ENCODE data around the gene VSNL1.
"Not testable (repeated sequence)": the region's sequence is repeated elsewhere in the genome, so short reads cannot be mapped to it uniquely, and the experiment has no call there.

VSNL1 gene

GRCh38 chr2:17547237-17547636 lies 6.7 kb downstream of the VSNL1 start:
- no peak for DNase-seq (ENCODE audit: low read depth)
- no peak for TF ChIP-seq CTCF (conservative IDR thresholded peaks at IDR 0.05; ENCODE audit: control insufficient read depth, insufficient read depth, low read depth, low read length)
- H3K4me3 ChIP-seq (ENCODE audit: control insufficient read depth, low read depth, low read length): no peak overlapping the region

- no peak for TF ChIP-seq CTCF (conservative IDR thresholded peaks at IDR 0.05; ENCODE audit: control insufficient read depth, insufficient read depth, low read depth, low read length)
- H3K4me3 ChIP-seq (ENCODE audit: control insufficient read depth, low read depth, low read length): no peak overlapping the region
- DNase-seq (ENCODE audit: low read depth): no peak
Measured at GRCh38 chr2:17547737-17548136, 7.2 kb downstream of the VSNL1 start.

GRCh38 chr2:17550907-17551306 lies 10.4 kb downstream of the VSNL1 start:
- no peak overlapping the region for H3K4me3 ChIP-seq (ENCODE audit: control insufficient read depth, low read depth, low read length)
- no peak for TF ChIP-seq CTCF (conservative IDR thresholded peaks at IDR 0.05; ENCODE audit: control insufficient read depth, insufficient read depth, low read depth, low read length)
- DNase-seq (ENCODE audit: low read depth): no peak

GRCh38 chr2:17555150-17555549 lies 14.7 kb downstream of the VSNL1 start:
- no peak for TF ChIP-seq CTCF (conservative IDR thresholded peaks at IDR 0.05; ENCODE audit: control insufficient read depth, insufficient read depth, low read depth, low read length)
- no peak for DNase-seq (ENCODE audit: low read depth)
- H3K4me3 ChIP-seq (ENCODE audit: control insufficient read depth, low read depth, low read length): no peak overlapping the region

GRCh38 chr2:17557596-17557995 lies 17.1 kb downstream of the VSNL1 start:
- no peak overlapping the region for H3K4me3 ChIP-seq (ENCODE audit: control insufficient read depth, low read depth, low read length)
- no peak for TF ChIP-seq CTCF (conservative IDR thresholded peaks at IDR 0.05; ENCODE audit: control insufficient read depth, insufficient read depth, low read depth, low read length)
- DNase-seq (ENCODE audit: low read depth): no peak

- no peak overlapping the region for H3K4me3 ChIP-seq (ENCODE audit: control insufficient read depth, low read depth, low read length)
- DNase-seq (ENCODE audit: low read depth): no peak
- no peak for TF ChIP-seq CTCF (conservative IDR thresholded peaks at IDR 0.05; ENCODE audit: control insufficient read depth, insufficient read depth, low read depth, low read length)
Measured at GRCh38 chr2:17558053-17558452, 17.6 kb downstream of the VSNL1 start.

- H3K4me3 ChIP-seq (ENCODE audit: control insufficient read depth, low read depth, low read length): no peak overlapping the region
- no peak for TF ChIP-seq CTCF (conservative IDR thresholded peaks at IDR 0.05; ENCODE audit: control insufficient read depth, insufficient read depth, low read depth, low read length)
Measured at GRCh38 chr2:17558878-17559277, 18.4 kb downstream of the VSNL1 start.

GRCh38 chr2:17565726-17566125 lies 25.2 kb downstream of the VSNL1 start:
- DNase-seq (ENCODE audit: low read depth); H3K4me3 ChIP-seq (ENCODE audit: control insufficient read depth, low read depth, low read length): not testable (repeated sequence)

More at GRCh38 chr2:17558878-17559277, 18.4 kb downstream of the VSNL1 start:
- DNase-seq (ENCODE audit: low read depth): no peak

All from fibroblast of mammary gland (primary cell).